A673 (cell line): Measurements from ENCODE around the gene FAM162B.

Experiments
- EZH2 ChIP-seq: fragments of 200-600 bp; sonication (generic); IDR thresholded peaks from 2 replicates; pipeline ENCODE4 v1.6.1; 2017; ENCODE audit warnings: borderline replicate concordance, low read depth, mild to moderate bottlenecking, mixed read lengths, antibody characterized with exemption, low read length; ENCODE audit not compliant: poor library complexity, severe bottlenecking
- TF ChIP-seq, protein P1 (sequence below): fragments of 300-800, 200-600 bp; sonication (generic); conservative IDR thresholded peaks from 2 replicates; pipeline ENCODE4 v1.5.1; 2017; ENCODE audit warnings: low read depth, mild to moderate bottlenecking, antibody characterized with exemption, low read length, moderate library complexity, mixed read lengths

GRCh38 chr6:116801971-116802370 is 36.5 kb upstream of the FAM162B start:
- TF ChIP-seq, protein P1, sequence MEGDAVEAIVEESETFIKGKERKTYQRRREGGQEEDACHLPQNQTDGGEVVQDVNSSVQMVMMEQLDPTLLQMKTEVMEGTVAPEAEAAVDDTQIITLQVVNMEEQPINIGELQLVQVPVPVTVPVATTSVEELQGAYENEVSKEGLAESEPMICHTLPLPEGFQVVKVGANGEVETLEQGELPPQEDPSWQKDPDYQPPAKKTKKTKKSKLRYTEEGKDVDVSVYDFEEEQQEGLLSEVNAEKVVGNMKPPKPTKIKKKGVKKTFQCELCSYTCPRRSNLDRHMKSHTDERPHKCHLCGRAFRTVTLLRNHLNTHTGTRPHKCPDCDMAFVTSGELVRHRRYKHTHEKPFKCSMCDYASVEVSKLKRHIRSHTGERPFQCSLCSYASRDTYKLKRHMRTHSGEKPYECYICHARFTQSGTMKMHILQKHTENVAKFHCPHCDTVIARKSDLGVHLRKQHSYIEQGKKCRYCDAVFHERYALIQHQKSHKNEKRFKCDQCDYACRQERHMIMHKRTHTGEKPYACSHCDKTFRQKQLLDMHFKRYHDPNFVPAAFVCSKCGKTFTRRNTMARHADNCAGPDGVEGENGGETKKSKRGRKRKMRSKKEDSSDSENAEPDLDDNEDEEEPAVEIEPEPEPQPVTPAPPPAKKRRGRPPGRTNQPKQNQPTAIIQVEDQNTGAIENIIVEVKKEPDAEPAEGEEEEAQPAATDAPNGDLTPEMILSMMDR: no peak
- TF ChIP-seq EZH2: no peak
